OCI-LY7 (cell line): ENCODE measurements around the gene NUDT14.

ENCODE experiments used
- CTCF ChIP-seq: fragments of 200-600 bp; sonication (generic); conservative IDR thresholded peaks from 2 replicates; pipeline ENCODE4 v1.5.1; 2014; ENCODE audit warnings: mild to moderate bottlenecking, antibody characterized with exemption, low read length, moderate library complexity, mixed read lengths
- EZH2phosphoT487 ChIP-seq: fragments of 200-600 bp; sonication (generic); IDR thresholded peaks from 2 replicates; pipeline ENCODE4 v1.6.1; 2018; ENCODE audit warnings: low read depth, borderline replicate concordance, mild to moderate bottlenecking, mixed run types, antibody characterized with exemption, low read length, moderate library complexity, mixed read lengths

GRCh38 chr14:105210266-105211025, 29.3 kb upstream of the NUDT14 start:
- no peak for TF ChIP-seq CTCF
- no peak for TF ChIP-seq EZH2phosphoT487
